A172 (cell line): ENCODE results near the gene IL2RA. TPM values are rescaled to one million over a fixed set of nuclear protein-coding genes. Genes with fewer than 3 reads are reported as not detected.
"Not testable (repeated sequence)": the region's sequence is repeated elsewhere in the genome, so short reads cannot be mapped to it uniquely, and the experiment has no call there.

ENCODE experiments used
- DNase-seq: peaks from one replicate; pipeline ENCODE4 v3.0.0-alpha.2; 2015; ENCODE audit warnings: low spot score
- total RNA-seq: library from RNA; depleted of rRNA; stranded (reverse); fragments of >200 nt; shearing (Covaris generic); gene quantifications from 2 replicates; pipeline ENCODE4 v1.2.3, GENCODE V29; 2014; rRNA removed

The IL2RA gene
- total RNA-seq, 1 experiment from 2014 or later: not detected

DNA sequence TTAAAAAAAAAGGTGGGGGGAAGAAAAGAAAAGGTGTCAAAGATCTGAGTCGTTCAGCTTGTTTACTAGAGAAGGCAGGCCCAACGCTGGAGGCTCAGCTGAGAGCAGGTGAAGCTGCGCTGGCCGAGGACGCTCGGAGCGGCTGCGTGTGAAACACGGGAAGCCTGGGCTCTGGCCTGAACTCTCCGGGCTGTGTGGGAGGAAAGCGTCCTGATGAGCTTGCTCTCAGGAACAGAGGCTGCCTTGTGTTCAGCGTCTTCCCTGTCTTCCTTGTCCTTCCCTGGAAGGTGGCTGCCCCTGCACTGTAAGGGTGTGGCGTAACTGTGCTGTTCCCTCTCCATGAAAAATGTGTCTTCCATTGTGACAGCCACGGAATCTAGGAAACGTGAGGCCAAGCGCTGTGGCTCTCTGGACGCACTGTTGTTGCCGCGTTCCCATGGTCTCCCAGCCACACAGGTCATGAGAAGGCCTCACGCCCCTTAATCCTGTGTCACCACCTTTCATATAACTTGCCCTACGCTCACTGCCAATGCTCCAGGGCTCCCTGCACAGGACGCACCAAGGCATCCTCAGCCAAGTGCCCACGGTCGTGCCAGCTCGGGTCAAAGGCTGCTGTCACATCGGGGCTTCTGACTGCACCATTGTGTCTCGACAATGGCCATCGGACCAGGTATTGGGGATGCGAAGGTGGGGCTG, 100.6 kb downstream of the IL2RA start:
- no peak for DNase-seq

- DNase-seq: not testable (repeated sequence)
These were observed 101.2 kb downstream of the IL2RA start for GRCh38 chr10:5960973-5961275.

Other genes starting within 250 kb of the IL2RA start
- 447 and 488 TPM in 2 replicates for gene GDI2, start 248.9 kb downstream of the IL2RA start, total RNA-seq
- 14.0 and 14.6 TPM in 2 replicates for gene ANKRD16, start 172.5 kb downstream of the IL2RA start, total RNA-seq
- gene FBH1, start 172.1 kb downstream of the IL2RA start, total RNA-seq: 79.0 and 90.1 TPM in 2 replicates
- gene IL15RA, start 84.8 kb downstream of the IL2RA start, total RNA-seq: 10.3 and 16.3 TPM in 2 replicates
- 56.5 and 70.3 TPM in 2 replicates for gene RBM17, start 26.7 kb upstream of the IL2RA start, total RNA-seq
- gene PFKFB3, start 140.6 kb upstream of the IL2RA start, total RNA-seq: 12.2 and 16.5 TPM in 2 replicates